GM18508 (cell line): ENCODE data around the gene AXIN1.
"Not testable (repeated sequence)": the region's sequence is repeated elsewhere in the genome, so short reads cannot be mapped to it uniquely, and the experiment has no call there.

Source experiments
- ATAC-seq: cut with Tn5 transposase; IDR thresholded peaks from one replicate; pipeline ENCODE4 v1.9.1; 2021; ENCODE audit warnings: moderate number of reproducible peaks; ENCODE audit not compliant: insufficient read depth, unreplicated experiment

The AXIN1 gene

GRCh38 chr16:272633-273546, 79.6 kb downstream of the AXIN1 start:
- no peak for ATAC-seq

- ATAC-seq, result no peak
These were observed 81.9 kb downstream of the AXIN1 start for GRCh38 chr16:270381-271255.

GRCh38 chr16:269061-269796, 83.3 kb downstream of the AXIN1 start:
- ATAC-seq, result no peak

- ATAC-seq, result no peak
These were observed 84.1 kb downstream of the AXIN1 start for GRCh38 chr16:268141-269053.

GRCh38 chr16:267562-267961, 85.0 kb downstream of the AXIN1 start:
- not testable (repeated sequence) for ATAC-seq

GRCh38 chr16:266258-267164, 86.0 kb downstream of the AXIN1 start:
- no peak for ATAC-seq

- no peak for ATAC-seq
These were observed 86.8 kb downstream of the AXIN1 start for GRCh38 chr16:265711-266110.

- ATAC-seq, result no peak
These were observed 87.5 kb downstream of the AXIN1 start for GRCh38 chr16:265002-265529.

- no peak for ATAC-seq
These were observed 88.0 kb downstream of the AXIN1 start for GRCh38 chr16:264440-264951.

GRCh38 chr16:263944-264343, 88.6 kb downstream of the AXIN1 start:
- no peak for ATAC-seq

- no peak for ATAC-seq
These were observed 89.2 kb downstream of the AXIN1 start for GRCh38 chr16:263182-263774.

GRCh38 chr16:262121-262745, 90.3 kb downstream of the AXIN1 start:
- no peak for ATAC-seq

GRCh38 chr16:261031-261691, 91.4 kb downstream of the AXIN1 start:
- no peak for ATAC-seq

- no peak for ATAC-seq
These were observed 92.2 kb downstream of the AXIN1 start for GRCh38 chr16:260326-260725.

- ATAC-seq, result no peak
These were observed 92.7 kb downstream of the AXIN1 start for GRCh38 chr16:259814-260253.

- no peak for ATAC-seq
These were observed 93.3 kb downstream of the AXIN1 start for GRCh38 chr16:259226-259625.

- ATAC-seq, result not testable (repeated sequence)
These were observed 94.4 kb downstream of the AXIN1 start for GRCh38 chr16:258091-258490.
